HG02970 (cell line): ENCODE data around the gene TMEM108.

Experiments
- ATAC-seq: cut with Tn5 transposase; IDR thresholded peaks from one replicate; pipeline ENCODE4 v1.9.1; 2021; ENCODE audit warnings: mild to moderate bottlenecking, moderate library complexity, moderate number of reproducible peaks; ENCODE audit not compliant: unreplicated experiment, low FRiP score

The TMEM108 gene

DNA sequence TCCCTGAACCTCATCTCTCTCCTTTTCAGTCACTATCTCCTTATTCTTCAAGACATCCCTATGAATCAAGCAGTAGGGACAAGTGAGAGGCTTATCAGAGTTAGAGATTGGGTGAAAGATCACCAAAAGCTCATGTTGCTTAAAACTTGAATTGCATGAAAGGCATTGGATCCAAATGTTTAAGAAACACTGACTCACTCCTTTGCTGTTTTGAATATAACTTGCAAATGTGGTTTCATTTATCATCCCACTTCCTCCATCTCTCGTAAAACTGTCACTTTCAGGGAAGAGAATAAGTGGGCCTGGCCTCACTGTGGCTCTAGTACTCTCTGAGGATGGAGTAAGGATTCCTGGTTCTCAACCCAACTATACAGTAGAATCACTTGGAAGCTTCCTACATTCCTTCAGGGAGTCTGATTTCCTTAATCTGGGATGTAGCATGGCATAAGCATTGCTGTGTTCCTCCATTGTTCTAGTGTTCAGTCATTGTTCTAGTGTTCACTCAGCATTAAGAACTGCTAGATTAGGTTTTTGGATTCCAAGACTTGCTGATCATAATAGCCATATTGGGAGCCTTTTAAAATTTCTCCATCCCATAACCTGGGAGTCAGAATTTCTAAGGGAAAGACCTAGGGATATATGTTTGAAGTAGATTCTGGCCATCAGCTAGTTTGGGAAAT lies 171.8 kb downstream of the TMEM108 start:
- ATAC-seq, result no peak

DNA sequence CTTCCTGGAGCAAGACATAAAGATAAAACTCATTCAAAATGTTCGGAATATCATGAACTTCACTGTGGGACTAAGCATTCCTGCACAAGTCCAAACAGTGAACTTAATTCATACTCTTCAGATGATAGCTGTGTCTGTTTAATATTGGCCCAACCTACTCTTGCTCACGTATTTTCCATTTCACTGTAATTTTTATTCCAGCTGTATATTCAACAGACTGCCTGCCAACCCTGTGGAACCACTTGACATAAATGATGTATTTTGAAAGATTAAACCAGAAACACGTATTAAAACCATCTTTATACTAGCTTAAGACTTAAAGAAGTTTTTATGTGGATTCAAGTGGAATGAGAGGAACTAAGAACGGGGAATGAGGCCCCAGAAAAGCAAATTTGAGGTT lies 172.5 kb downstream of the TMEM108 start:
- no peak for ATAC-seq

DNA sequence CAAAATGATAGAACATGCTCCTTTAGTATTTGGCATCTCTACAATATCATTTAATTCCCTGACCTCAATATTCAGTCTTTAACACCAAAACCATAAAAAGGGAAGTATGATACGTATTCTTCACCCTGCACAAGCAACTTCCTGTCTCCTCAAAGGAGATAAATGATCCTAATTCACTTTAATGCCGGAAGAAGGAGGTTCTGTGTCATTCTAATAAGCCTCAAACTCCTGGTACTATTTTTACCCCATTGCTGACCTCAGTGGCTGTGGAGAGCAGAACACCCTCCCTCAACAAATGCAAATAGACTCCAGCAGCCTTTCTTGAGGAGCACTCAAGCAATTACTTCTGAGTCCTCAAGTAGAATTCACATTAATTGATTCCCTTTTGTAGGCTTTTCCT lies 173.3 kb downstream of the TMEM108 start:
- peak; percentile 89 for ATAC-seq

DNA sequence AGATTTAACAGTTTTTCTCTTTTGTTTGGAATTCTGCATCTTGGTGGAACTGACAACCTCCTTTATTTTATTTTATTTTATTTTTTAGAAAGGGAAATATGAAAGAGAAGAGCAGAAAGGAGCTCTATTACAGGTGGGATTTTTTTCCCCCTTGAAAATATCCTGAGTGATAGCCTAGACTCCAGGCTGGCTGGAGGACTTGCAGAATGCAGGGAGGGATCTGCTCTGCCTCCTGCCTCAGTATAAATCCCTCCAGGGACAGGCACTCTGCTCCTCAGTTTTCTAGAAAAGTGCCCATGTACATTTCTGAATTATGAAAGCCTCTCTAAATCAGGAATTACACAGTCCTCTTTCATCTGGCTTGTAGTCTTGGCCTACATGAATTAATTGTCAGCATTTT lies 173.7 kb downstream of the TMEM108 start:
- ATAC-seq, result no peak

DNA sequence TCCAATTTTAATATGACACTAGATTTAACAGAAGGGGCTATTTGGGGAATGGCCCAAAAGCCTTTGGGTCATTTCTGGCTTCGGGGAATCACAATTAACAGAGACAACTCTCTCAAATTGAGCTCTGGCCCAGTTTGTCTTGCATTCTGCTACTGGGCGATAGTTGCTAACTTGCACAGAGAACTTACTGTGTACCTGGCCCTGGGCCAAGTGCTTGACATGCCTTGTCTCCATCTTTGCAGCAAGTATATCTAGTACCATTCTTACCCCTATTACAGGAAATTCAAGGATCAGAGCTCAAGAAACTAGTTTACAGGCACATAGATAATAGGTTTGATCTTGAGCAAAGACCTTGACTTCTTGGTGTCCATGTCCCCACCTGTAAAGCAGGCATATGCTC lies 175.7 kb downstream of the TMEM108 start:
- ATAC-seq, result no peak

DNA sequence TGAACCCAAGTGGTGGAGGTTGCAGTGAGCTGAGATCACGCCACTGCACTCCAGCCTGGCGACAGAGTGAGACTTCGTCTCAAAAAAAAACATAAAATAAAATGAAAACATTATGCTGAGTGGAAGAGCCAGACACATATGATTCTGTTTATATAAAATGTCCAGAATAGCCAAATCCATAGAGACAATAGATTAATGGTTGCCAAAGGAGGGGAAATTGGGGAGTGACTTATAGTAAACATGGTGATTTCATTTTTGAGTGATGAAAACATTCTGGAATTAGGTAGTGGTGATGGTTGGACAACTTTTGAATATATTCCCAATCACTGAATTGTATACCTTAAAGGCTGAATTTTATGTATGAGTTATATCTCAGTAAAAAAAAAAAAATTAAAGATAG lies 189.6 kb downstream of the TMEM108 start:
- ATAC-seq, result no peak

DNA sequence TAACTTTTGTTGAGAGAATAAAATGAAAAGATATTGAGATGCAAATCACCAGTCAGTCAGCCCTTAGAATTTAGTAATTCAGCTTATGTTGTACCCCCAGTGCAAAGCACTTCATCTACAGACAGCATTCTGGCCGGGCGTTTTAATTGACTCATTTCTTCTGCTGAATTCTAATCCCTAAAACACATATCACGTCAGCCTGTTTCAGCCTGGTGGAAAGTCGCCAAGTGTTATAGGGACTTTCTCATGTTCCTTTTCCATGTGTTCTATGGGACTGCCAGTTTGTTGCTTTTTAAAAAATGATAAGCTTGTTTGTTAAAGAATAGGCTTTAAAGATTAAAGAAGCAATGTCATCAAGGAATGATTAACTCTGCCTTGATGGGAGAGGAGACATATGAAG lies 192.0 kb downstream of the TMEM108 start:
- no peak for ATAC-seq

DNA sequence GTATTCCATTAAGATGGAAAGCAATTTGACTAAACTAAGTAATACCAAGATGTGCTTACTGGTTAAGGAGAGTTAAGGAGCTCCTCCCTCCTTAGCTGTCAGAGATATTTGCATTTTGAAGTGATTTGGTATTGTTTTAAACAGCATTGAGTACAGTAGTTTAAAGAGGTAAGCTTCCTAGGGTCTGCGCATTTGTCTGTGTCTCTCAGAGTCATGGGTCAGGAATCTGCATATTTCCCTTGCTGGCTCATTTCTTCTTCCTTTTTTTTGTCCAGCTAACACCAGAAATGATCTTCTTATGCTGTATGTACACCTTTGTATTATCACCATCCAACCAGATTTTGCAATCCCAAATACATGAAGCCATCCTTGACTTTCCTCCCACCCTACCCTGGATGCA lies 198.7 kb downstream of the TMEM108 start:
- ATAC-seq, result no peak

DNA sequence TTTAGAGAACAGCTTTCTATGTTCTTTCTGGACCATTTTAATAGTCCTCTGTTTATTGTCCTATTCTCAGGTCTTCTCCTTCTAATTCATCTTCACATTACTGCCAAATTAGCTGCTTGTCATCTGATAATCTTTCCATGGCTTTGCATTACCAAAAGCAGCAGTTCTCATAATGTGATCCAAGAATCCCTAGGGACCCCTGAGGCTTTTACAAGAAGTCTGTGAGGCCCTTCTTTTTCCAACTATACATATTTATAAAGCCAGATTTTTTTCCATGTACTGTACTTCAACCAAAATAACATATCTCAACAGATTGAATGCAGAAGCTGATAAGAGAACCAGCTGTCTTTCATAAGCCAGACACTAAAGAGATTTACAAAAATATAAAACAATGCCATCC lies 199.2 kb downstream of the TMEM108 start:
- ATAC-seq, result no peak

DNA sequence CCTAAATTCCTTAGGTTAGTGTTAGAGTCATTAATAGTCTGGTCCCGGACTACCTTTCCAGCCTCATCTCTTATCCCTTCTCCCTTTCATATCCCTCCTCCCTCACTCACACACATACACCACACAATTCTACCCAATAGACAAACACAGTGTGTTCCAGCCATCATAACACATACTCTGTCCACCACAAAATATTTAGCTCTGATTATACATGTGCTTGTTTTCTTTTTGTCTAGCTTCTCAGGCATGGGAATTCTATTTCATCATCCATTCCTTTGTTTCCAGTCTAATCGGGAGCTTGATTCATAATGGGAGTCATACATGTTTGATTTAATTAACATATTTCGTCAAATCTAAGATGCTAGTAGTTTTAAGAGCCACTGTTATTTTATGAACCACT lies 199.8 kb downstream of the TMEM108 start:
- ATAC-seq, result no peak

DNA sequence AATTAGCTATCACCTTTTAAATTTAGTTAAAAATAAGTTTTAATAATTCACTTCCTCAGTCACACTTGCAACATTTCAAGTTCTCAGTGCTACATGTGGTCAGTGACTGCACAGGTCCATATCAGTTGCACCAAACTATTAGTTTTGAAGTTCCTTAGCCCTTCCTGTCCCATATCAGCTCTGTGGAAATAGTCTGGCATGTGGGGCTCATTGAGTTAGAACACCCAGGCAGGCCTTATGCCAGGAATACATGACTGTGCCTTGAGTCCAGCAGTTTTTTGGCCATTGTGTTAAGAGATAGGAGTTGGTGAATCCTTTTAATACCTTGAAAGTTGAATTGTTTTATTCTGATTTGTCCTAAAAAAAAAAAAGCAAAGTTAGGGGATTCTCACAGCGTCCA lies 207.9 kb downstream of the TMEM108 start:
- no peak for ATAC-seq

DNA sequence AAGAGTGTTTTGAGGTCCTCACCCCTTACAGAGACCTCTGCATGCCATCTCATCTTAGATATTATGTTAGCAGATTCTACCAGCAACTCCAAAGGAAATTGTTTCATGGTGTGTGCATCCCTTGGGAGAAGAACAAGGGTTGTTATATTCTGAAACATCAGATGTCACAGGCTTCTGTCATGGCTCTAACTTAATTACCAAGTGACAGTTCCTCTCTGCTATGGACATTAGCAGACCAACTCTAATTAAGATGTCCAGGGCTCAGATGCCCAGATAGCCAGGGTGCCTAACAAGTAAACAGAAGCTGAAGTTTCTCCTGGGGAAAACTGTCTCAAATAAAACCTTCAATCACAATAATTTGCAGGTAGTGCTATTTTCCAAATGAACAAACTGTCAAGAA lies 208.6 kb downstream of the TMEM108 start:
- ATAC-seq, result no peak

DNA sequence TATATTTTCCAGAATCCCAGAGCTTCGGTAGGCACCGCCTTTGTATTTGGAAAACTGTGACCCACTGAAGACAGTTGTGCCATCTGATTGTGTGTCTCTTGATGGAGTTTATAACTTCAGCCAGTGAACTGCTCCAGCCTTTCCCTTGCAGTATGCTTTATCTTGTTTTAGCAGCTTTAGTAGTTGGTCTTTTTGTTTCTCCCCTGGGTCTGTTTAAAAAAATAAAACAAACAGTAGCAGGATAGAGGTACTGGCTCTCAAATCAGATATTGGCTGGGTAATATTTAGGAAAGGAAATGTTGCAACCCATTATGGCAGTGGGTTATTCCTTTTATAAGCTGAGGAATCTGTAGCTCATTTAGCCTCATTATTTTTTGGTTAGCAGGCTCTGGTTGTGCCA lies 210.2 kb downstream of the TMEM108 start:
- no peak for ATAC-seq

DNA sequence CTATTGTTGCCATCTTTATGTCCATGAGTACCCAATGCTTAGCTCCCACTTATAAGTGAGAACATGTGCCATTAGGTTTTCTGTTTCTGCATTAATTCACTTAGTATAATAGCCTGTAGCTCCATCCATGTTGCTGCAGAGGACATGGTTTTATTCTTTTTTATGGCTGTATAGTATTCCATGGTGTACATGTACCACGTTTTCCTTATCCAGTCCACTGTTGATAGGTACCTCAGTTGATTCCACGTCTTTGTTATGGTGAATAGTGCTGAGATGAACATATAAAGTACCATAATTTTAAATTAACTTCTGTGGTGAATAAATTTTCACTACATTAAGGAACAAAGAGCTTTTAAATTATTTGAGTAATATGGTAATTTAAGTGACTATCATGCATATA lies 211.3 kb downstream of the TMEM108 start:
- no peak for ATAC-seq

DNA sequence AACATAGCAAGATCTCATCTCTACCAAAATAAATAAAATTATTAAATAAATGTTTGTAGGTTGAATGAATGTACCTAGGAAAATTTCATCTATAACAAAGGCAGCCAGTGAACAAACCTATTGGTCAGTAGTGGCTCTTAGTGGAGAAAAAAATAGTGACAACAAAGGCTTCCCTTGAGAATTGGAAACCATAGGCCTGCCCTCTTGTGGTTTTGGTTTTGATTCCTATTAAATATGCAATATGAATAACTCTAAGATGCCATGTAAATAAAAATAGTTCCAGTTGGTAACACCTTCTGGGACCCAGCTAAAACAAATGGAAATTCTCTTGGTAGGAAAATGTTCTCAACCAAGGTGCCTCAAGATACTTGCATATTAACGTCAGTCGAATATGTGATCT lies 216.0 kb downstream of the TMEM108 start:
- no peak for ATAC-seq

DNA sequence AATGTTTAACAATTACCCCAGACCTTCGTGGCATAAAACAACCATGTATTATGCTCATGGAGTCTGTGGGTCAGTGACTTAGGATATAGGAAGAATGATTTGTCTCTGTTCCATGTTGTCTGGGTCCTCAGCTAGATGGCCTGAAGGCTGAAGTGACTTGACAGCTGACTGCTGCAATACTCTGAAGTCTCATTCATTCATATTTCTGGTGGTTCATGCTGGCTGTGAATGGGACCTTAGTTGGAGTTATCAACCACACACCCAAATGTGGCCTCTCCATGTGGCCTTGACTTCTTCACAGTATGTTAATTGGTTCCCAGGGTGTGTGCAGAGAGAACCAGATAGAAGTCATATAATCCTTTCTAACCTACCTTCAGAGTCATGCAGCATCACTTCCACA lies 216.5 kb downstream of the TMEM108 start:
- ATAC-seq, result no peak

DNA sequence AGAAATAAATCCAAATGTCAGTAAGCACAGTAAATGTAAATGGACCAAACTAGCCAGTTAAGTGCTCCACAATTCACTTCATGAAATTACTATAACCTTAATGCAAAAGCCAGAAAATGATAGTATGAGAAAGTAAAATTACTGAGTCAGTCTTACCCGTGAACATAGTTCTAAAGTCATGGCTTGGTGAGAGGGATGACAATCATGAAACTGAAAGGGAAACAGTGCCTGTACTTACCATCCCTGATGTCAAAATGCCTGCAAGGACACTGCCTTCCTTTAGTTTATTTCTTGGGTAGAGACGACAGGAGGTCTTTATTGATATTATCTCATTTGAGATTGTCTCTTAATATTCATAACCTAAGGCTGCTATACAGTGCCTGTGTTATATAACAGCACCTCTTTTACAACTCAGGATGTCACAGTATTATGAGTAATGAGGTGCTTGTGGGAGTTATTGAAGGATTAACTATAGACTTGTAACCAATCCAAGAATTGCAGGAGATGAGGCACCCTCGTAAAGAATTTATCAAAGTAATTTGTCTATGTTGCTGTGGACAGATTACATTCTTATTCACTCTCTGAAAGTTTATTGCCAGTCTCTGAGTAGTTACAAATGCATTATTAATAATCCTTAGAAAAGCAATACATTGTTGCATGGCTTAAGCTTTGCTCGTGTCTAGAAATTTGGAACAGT lies 218.7 kb downstream of the TMEM108 start:
- ATAC-seq, result no peak

DNA sequence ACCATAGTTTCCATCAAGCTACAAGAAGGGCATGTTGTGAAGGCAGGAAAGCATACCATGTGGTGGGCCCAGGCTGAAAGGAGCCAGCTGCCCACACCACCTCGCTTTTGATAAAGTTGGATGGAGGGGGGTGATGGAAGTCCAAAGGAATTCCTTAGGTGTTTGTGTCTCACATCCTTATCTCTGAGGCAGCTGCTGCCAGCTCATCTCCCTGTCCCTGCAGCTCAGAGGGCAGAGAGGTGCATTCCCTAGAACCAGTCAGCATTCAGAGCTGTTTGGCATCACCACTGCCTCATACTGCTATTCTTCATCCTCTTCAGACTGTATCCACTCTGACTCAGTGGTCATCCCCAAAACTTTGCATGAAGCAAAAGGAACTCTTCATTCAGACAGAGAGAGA lies 220.2 kb downstream of the TMEM108 start:
- ATAC-seq, result no peak

DNA sequence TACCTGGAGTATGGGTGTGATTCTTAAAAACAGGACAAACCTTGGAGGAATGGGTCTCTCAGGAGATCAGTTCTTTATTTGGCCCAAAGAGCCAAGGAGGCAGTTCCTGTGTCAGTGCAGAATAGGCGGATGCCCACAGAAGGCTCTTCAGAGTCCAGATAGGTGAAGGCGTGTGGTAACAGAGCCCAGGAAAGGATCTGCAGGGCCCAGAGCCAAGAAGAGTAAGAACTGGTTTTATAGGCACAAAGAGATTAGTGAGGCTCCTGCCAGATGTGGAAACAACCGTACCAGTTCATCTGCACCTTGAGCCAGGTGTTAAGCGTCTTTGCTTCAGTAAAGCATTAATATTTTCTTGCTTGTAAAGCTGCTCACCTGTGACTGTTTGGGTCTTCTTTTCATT lies 221.6 kb downstream of the TMEM108 start:
- ATAC-seq, result no peak

DNA sequence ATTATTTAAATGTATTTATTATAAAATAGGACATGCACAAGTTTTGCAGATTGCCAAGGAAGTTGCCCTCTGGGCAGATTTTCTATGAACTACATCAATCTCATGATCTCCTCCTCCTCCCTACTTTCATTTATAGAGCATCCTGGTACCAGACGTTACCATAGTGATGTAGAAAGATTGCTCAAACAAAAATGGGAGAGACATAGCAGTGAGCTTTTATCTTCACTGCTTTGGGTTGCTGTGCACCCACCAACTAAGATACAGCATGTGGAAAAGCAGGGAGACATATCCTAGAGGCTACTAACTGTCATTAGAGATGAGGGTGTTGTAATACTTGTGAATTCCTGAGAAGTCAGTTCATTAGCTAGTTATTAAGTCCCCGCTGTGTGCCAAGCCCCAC lies 224.1 kb downstream of the TMEM108 start:
- ATAC-seq, result no peak

DNA sequence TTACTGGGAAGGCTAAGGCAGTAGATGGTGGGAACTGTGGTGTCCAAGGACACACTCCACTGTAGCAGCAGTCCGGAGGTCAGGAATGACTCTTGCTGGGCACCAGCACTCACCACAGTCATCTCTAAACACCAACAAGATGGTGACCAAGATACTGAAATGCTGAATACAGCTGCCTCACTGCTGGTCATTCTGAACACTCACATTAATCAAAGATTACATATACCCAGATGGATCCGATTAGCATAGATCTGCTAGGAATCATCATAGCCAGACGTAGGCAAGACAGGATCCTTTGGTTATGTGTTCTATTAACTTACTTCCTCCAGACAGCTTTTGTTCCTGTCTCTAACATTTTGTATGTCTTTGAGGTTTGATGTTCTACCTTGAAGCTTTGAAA lies 226.7 kb downstream of the TMEM108 start:
- ATAC-seq, result no peak

DNA sequence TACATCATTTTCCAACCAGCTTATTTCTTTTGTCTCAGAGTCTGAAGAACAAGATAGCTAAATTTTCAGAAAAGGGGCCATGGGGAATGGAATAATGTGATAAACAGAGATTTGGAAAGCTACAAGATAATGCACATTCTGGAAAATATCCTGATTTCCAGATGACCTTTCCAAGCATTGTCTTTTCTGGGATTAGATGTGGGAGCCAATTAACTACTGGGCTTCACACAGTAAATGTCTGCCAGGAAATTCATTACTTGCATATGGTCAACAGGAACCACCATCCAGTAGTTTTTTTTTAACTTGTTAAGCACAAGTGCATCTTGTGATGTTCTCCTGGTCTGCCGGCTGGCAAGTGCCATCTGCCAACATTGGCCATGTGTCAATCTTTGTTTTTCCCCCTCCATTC lies 230.5 kb downstream of the TMEM108 start:
- no peak for ATAC-seq
